GM12801 (cell line): Measurements from ENCODE around the gene HARS1.

ENCODE experiments used
- CTCF ChIP-seq: IDR thresholded peaks from one replicate; pipeline ENCODE4 v1.5.1; 2011; ENCODE audit warnings: control low read depth; ENCODE audit not compliant: insufficient read length; ENCODE audit errors: extremely low read depth

The HARS1 gene

DNA sequence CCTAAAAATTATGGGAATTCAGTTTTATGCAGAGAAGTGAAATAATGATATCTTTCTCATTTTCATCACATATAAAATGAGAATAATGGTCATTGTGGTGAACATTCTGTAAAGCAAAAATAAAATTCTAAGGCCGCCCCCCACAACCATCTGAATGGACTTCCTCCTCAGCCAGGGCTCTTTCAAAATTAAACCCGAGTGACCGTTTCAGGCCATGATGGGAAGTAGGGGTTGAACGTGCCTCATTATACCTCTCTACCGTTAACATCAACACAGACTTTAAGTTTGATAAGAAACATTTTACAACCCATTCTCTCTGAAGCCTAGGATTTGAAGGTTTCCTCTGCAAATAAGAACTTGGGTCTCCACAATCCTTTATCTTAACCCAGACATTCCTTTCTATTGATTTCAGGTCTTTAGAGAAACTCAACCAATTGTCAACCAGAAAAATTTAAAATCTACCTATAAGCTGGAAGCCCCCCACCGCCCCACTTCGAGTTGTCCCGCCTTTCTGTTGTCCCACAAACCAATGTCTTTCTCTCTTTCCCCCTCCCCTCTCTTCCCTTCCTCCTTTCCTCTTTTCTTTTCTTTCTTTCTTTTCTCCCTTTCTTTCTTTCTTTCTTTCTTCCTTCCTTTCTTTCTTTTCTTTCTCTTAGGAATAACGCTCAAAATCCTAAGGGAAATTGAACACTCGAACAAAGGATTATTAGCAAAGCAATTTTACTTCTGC is 53.6 kb downstream of the HARS1 start:
- TF ChIP-seq CTCF: no peak

- no peak for TF ChIP-seq CTCF
Measured at GRCh38 chr5:140635291-140636257, 55.6 kb downstream of the HARS1 start.

DNA sequence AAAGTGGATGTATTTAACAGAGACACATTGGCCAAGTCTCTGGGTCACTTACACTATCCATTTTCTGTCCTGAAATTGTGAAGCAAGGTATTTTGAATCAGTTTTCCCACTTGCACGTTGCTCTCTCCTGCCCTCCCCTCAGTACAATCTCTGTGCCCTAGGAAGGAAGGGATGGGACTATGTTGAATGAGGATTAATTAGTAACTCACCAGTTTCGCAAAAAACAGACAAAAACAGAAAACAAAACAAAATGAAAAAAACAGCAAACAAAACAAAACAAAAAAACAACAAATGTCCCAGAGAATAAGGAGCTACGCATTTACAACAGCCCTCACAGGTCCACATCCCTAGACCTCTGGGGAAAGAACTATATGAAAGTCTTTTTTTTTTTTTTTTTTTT is 57.1 kb downstream of the HARS1 start:
- no peak for TF ChIP-seq CTCF

DNA sequence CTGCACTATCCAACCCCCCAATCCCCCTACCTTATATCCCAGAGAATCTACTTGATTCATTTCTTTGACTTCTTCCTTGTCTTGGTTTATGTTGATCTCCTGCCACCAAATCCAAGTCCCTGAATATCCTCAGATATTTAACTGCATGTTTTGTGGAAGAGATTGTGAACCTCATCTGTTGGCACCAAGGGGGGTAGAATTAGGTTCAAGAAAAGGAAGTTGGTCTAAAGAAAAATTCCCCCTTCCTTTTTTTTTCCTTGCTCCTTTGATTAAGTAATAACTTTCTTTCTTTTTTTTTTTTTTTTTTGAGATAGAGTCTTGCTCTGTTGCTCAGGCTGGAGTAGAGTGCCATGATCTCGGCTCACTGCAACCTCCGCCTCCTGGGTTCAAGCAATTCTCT is 57.7 kb downstream of the HARS1 start:
- TF ChIP-seq CTCF: no peak

GRCh38 chr5:140633021-140633471 is 58.1 kb downstream of the HARS1 start, which contains the start of gene CD14:
Gene CD14, minus strand, starts transcription at chr5:140633175. Its CDS starts 104 bp downstream, at chr5:140633071.
- TF ChIP-seq CTCF: no peak

DNA sequence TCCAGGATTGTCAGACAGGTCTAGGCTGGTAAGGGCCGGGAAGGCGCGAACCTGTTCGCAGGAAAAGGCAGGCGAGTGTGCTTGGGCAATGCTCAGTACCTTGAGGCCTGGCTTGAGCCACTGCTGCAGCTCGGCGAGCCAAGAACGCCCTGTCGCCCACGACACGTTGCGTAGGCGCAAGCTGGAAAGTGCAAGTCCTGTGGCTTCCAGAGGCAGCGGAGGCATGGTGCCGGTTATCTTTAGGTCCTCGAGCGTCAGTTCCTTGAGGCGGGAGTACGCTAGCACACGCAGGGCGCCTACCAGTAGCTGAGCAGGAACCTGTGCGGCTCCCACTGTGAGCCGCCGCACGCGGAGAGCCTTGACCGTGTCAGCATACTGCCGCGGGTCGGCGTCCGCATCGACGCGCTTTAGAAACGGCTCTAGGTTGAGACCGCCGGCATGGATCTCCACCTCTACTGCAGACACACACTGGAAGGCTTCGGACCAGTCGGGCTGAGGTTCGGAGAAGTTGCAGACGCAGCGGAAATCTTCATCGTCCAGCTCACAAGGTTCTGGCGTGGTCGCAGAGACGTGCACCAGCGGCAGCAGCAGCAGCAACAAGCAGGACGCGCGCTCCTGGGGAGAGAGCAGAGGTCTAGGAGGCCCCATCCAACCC is 58.7 kb downstream of the HARS1 start:
- no peak for TF ChIP-seq CTCF
